Endothelial cell of umbilical vein (primary cell): ENCODE data around the gene BABAM2. TPM values are rescaled to one million over a fixed set of nuclear protein-coding genes. Genes with fewer than 3 reads are reported as not detected.

Source experiments
- BruUV-seq: library from RNA; stranded (reverse); fragments of 400-500 nt; replicated peaks from 2 replicates; lab custom pipeline; 2021; lab: Mats Ljungman, UMichigan
- CTCF ChIA-PET: fragments of 300-600, 350-600 bp; sonication (Branson Sonifier 250); formaldehyde crosslinking; loops from one replicate; lab custom pipeline; 2021; ENCODE audit warnings: antibody characterized with exemption, inconsistent platforms; lab: Charles Lee
- POLR2A ChIA-PET: fragments of 300-600, 350-600 bp; sonication (Branson Sonifier 250); formaldehyde crosslinking; loops from one replicate; lab custom pipeline; 2021; ENCODE audit warnings: antibody characterized with exemption, inconsistent platforms; lab: Charles Lee
- DNase-seq: peaks from one replicate; pipeline ENCODE4 v3.0.0-alpha.2; 2011; ENCODE audit warnings: low read depth, low spot score
- FAIRE-seq: peaks from 2 replicates; lab custom pipeline; 2011; peaks lifted over from hg19 to GRCh38; lab: Jason Lieb, UNC
- H2AFZ ChIP-seq: 2 replicates; pipeline ENCODE4 v1.6.0; 2012; ENCODE audit warnings: low read depth, low read length, control low read depth, inconsistent platforms
- H3K27ac ChIP-seq: 2 replicates; pipeline ENCODE4 v1.5.1; 2011; ENCODE audit warnings: low read depth, mild to moderate bottlenecking, control low read depth, low read length, moderate library complexity; ENCODE audit not compliant: insufficient read depth
- H3K27me3 ChIP-seq, 2 experiments: 2 replicates each; pipeline versions ENCODE4 v1.6.0 to v1.6.1; 2011; ENCODE audit warnings: low read length in 2 of 2, mixed read lengths in 1 of 2; ENCODE audit not compliant: control insufficient read depth in 2 of 2, insufficient read depth in 2 of 2
- H3K36me3 ChIP-seq, 2 experiments: 2 replicates in 1 of 2; 3 replicates in 1 of 2; pipeline ENCODE4 v1.5.1; 2011; ENCODE audit warnings: low read length in 2 of 2, mild to moderate bottlenecking in 1 of 2, moderate library complexity in 1 of 2; ENCODE audit not compliant: control insufficient read depth in 2 of 2, insufficient read depth in 2 of 2; ENCODE audit errors: extremely low read depth in 1 of 2
- H3K4me1 ChIP-seq: 3 replicates; pipeline ENCODE4 v1.5.1; 2011; ENCODE audit warnings: mild to moderate bottlenecking, low read length; ENCODE audit not compliant: control insufficient read depth, insufficient read depth; ENCODE audit errors: extremely low read depth
- H3K4me2 ChIP-seq: 2 replicates; pipeline ENCODE4 v1.6.1; 2011; ENCODE audit warnings: low read length, control low read depth, mixed read lengths; ENCODE audit not compliant: insufficient read depth
- H3K4me3 ChIP-seq, 3 experiments: fragments of 200-600 bp in 1 of 3; sonication (generic), shearing (Covaris generic) in 1 of 3; replicated peaks in 1 of 3; 2 replicates each; pipeline ENCODE4 v1.5.1; 2011 to 2016; ENCODE audit warnings: control low read depth in 3 of 3, low read length in 3 of 3, mild to moderate bottlenecking in 2 of 3, inconsistent platforms in 1 of 3, low read depth in 1 of 3, moderate library complexity in 1 of 3; ENCODE audit not compliant: insufficient read depth in 1 of 3
- H3K79me2 ChIP-seq: 2 replicates; pipeline ENCODE4 v1.6.0; 2012; ENCODE audit warnings: low read length, inconsistent platforms; ENCODE audit not compliant: control insufficient read depth, insufficient read depth
- H3K9ac ChIP-seq: replicated peaks from 2 replicates; pipeline ENCODE3; 2011; ENCODE audit warnings: low read length, control low read depth; ENCODE audit not compliant: insufficient read depth; ENCODE audit errors: extremely low read depth
- H3K9me1 ChIP-seq: replicated peaks from 3 replicates; pipeline ENCODE4 v1.6.0; 2011; ENCODE audit warnings: mild to moderate bottlenecking, low read length; ENCODE audit not compliant: control insufficient read depth, insufficient read depth; ENCODE audit errors: extremely low read depth
- H3K9me3 ChIP-seq: replicated peaks from 2 replicates; pipeline ENCODE4 v1.5.1; 2012; ENCODE audit warnings: low read length, inconsistent platforms; ENCODE audit not compliant: control insufficient read depth, insufficient read depth
- H4K20me1 ChIP-seq: replicated peaks from 2 replicates; pipeline ENCODE3; 2011; ENCODE audit warnings: mild to moderate bottlenecking, low read length; ENCODE audit not compliant: control insufficient read depth, insufficient read depth; ENCODE audit errors: extremely low read depth
- EZH2 ChIP-seq: IDR thresholded peaks from 2 replicates; pipeline ENCODE4 v1.6.1; 2012; ENCODE audit warnings: borderline replicate concordance, low read depth, mild to moderate bottlenecking, moderate library complexity, low read length, inconsistent platforms; ENCODE audit not compliant: severe bottlenecking
- FOS ChIP-seq: IDR thresholded peaks from 2 replicates; pipeline ENCODE4 v1.6.1; 2011; ENCODE audit warnings: mild to moderate bottlenecking, low read length, moderate library complexity, borderline replicate concordance; ENCODE audit not compliant: insufficient read depth
- GATA2 ChIP-seq: IDR thresholded peaks from 2 replicates; pipeline ENCODE4 v1.7.0; 2011; ENCODE audit warnings: low read depth, mild to moderate bottlenecking, moderate library complexity, mixed read lengths, low read length; ENCODE audit not compliant: insufficient read length, insufficient read depth
- JUN ChIP-seq: IDR thresholded peaks from 2 replicates; pipeline ENCODE4 v1.6.1; 2011; ENCODE audit warnings: borderline replicate concordance, low read depth; ENCODE audit not compliant: insufficient read length, insufficient read depth
- MYC ChIP-seq: IDR thresholded peaks from one replicate; pipeline ENCODE4 v1.6.1; 2011; ENCODE audit warnings: mild to moderate bottlenecking, low read depth, low read length
- POLR2A ChIP-seq: IDR thresholded peaks from 2 replicates; pipeline ENCODE4 v1.6.1; 2012; ENCODE audit warnings: low read depth, mild to moderate bottlenecking, control low read depth, low read length
- POLR2AphosphoS5 ChIP-seq: IDR thresholded peaks from 2 replicates; pipeline ENCODE4 v1.6.1; 2012; ENCODE audit warnings: low read depth, mild to moderate bottlenecking, control low read depth, low read length, moderate library complexity; ENCODE audit not compliant: insufficient read depth
- dilution Hi-C: fragments of 300-500 bp; cut with MboI; formaldehyde crosslinking; loops from one replicate; pipeline ENCODE4 v1.15.0; 2019; ENCODE audit warnings: low sequenced_read_pairs; ENCODE audit not compliant: extremely low pct_ligation_motif_present
- intact Hi-C: fragments of 100-400 bp; cut with micrococcal nuclease; formaldehyde crosslinking; loops from one replicate; pipeline ENCODE4 v1.10.0; 2022
- polyA plus RNA-seq, 4 experiments: library from polyadenylated mRNA; depleted of rRNA in 3 of 4; stranded (reverse) in 3 of 4; unstranded in 1 of 4; fragments of >200 nt; gene quantifications; 2 replicates each; pipeline versions ENCODE4 v1.2.1 to v1.2.3, GENCODE V29; 2011 to 2012; ENCODE audit warnings: missing spikeins in 1 of 4
- total RNA-seq: library from RNA; stranded (reverse); gene quantifications from 2 replicates; pipeline ENCODE4 v1.2.3, GENCODE V29; 2021

Gene BABAM2
- total and polyA plus RNA-seq, 2 donors (not counting 3 experiments of a cell fraction or from before 2014, with no cell fraction given): 19.9 to 27.6 TPM

DNA sequence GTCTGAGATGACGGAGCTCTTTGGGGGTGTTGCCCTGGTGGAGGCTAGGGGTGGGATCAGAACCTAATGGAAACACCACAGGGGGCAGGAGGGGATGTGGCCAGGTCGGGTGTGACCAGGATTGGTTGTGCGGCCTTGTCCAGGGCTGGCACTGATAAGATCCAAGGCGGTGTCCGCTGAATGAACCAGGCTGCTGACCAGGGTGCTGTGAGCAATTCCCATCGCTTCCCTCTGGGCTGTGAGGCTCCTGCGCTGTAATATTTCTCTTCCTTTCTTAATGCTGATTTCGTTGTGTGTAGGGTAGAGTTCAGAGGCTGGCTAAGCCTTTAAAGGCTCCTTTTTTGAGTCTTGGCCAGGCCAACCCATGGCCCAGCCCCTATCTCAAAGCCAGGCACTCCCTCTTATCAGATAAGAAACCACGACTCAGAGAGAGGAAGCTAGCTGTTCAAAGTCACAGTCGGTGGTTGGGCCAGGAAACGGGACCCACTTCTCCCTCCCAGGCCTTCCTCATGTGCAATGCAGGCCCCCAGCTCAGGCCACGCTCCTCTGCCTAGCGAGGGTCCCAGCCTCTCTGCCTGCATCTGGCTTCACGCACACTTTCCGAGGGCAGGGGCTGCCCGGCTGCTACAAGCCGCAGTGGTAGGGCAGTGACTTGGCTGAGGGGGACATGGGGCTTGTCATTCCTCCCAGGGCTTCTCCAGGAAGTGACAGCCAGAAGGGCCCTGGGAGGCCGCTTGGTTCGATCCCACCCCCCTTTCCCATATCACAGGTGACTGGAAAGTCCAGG, 476.2 kb downstream of the BABAM2 start:
- DNase-seq: peak; percentile 53
- POLR2A ChIA-PET: no interaction called here
- BruUV-seq: no TSS peak

DNA sequence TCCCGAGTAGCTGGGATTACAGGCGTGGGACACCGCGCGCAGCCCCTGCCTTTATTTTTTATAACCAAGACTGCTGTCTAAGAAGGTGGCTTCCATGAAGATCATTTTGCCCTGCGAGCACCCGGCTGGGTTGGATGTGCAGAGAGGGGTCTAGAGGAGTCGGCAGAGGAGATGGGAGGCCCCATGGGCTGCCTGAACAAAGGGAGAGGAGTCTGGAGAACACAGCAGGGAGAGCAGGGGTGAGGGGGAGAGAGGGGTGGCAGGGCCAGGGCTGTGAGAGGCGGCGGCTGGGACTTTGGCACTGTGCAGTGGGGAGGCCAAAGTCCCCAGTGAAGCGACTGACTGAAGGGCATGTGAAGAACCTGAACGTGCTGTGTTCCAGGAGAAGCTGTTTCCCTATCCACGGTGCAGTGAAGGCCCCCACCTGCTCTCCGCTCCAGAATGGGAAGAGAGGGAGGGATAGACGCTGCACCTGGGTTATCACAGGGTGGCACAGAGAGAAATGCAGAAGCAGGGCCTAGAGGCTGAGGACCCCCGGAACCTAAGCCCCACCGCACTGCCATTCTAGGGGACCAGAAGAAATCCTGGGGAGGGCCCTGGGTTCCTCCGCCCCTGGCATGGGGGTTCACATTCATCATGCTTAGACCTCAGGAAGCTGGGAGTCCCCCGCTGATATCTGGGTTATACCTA, 477.3 kb downstream of the BABAM2 start:
- Histone ChIP-seq H3K4me3 (no peak overlapping the region), H3K27ac (no peak overlapping the region), H3K4me2 (no peak overlapping the region), H3K79me2 (no peaks in the 10 kb centered on the region), H4K20me1 (no peaks in the 10 kb centered on the region), H2AFZ (no peak overlapping the region), H3K9ac (no peak overlapping the region), H3K9me3 (no peaks in the 10 kb centered on the region), H3K9me1 (no peaks in the 10 kb centered on the region), H3K36me3 (no peaks in the 10 kb centered on the region), H3K4me1 (peaks cover 14% of the 10 kb centered on the region), H3K27me3 (no peaks in the 10 kb centered on the region)
- intact Hi-C loops: loop anchor here (2.0 kb wide), 1 partner anchor 23 kb away; no protein-coding TSS in a partner anchor
- dilution Hi-C loops: no loop called here
- CTCF ChIA-PET: interaction anchor here (2.0 kb wide), 1 partner anchor 11 kb away, joined by 8 read pairs; no protein-coding TSS in a partner anchor
- DNase-seq (no peak), FAIRE-seq (no peak)
- TF ChIP-seq FOS (no peak), EZH2 (no peak), GATA2 (no peak), MYC (no peak), JUN (no peak), POLR2A (no peak)
- no TSS peak for BruUV-seq
- POLR2A ChIA-PET: no interaction called here

More for the DNA sequence above, 476.2 kb downstream of the BABAM2 start:
- TF ChIP-seq GATA2: peak; percentile 93
- no peak for TF ChIP-seq POLR2AphosphoS5
- intact Hi-C loops: loop anchor here (2.0 kb wide), 1 partner anchor 24 kb away; no protein-coding TSS in a partner anchor
- H3K4me2 ChIP-seq: peak overlapping the region; percentile 23
- H3K4me3 ChIP-seq: no peak overlapping the region
- no peaks in the 10 kb centered on the region for H3K36me3 ChIP-seq
- no peaks in the 10 kb centered on the region for H4K20me1 ChIP-seq
- H3K27ac ChIP-seq: no peak overlapping the region
- H3K9ac ChIP-seq: no peak overlapping the region
- H3K79me2 ChIP-seq: no peaks in the 10 kb centered on the region
- FAIRE-seq: peak; percentile 90
- peak overlapping the region; percentile 30 for H2AFZ ChIP-seq
- CTCF ChIA-PET: interaction anchor here (1.1 kb wide), 1 partner anchor 24 kb away, joined by 3 read pairs; no protein-coding TSS in a partner anchor
- H3K27me3 ChIP-seq: no peaks in the 10 kb centered on the region
- dilution Hi-C loops: no loop called here
- H3K9me1 ChIP-seq: no peaks in the 10 kb centered on the region
- no peaks in the 10 kb centered on the region for H3K9me3 ChIP-seq
- peaks cover 14% of the 10 kb centered on the region for H3K4me1 ChIP-seq
